ENCODE measurements around the gene MMADHC. TPM values are rescaled to one million over a fixed set of nuclear protein-coding genes. Genes with fewer than 3 reads are reported as not detected.

MMADHC gene
- total RNA-seq, 1 experiment from 2014 or later, result 126 TPM

DNA sequence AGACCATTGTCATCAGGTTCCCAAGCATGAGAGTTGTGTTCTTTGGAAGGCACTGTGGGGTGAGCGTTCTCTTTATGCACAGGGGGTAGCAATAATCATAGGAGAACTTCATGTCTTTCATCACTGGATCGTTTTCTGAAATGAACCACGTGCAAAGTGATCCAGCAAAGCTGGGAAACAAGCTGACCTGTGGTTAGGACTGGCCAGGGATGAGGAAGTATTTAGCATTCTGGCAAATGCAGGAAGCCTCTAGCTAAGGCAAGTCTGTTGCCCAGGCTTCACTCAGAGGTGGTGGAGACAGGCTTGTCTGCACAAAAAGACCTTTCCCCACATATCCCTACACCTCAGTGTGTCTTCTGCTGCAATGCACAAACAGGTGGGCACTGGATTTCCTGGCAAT, 58.6 kb downstream of the MMADHC start (continued):
- TF ChIP-seq, protein P1, sequence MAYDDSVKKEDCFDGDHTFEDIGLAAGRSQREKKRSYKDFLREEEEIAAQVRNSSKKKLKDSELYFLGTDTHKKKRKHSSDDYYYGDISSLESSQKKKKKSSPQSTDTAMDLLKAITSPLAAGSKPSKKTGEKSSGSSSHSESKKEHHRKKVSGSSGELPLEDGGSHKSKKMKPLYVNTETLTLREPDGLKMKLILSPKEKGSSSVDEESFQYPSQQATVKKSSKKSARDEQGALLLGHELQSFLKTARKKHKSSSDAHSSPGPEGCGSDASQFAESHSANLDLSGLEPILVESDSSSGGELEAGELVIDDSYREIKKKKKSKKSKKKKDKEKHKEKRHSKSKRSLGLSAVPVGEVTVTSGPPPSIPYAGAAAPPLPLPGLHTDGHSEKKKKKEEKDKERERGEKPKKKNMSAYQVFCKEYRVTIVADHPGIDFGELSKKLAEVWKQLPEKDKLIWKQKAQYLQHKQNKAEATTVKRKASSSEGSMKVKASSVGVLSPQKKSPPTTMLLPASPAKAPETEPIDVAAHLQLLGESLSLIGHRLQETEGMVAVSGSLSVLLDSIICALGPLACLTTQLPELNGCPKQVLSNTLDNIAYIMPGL (CRISPR knock-in tag; IDR thresholded peaks at IDR 0.05), result no peak
- no peak for TF ChIP-seq ATF1 (CRISPR knock-in tag; IDR thresholded peaks at IDR 0.05)
- no peak for TF ChIP-seq NR1H2 (CRISPR knock-in tag; IDR thresholded peaks at IDR 0.05)

DNA sequence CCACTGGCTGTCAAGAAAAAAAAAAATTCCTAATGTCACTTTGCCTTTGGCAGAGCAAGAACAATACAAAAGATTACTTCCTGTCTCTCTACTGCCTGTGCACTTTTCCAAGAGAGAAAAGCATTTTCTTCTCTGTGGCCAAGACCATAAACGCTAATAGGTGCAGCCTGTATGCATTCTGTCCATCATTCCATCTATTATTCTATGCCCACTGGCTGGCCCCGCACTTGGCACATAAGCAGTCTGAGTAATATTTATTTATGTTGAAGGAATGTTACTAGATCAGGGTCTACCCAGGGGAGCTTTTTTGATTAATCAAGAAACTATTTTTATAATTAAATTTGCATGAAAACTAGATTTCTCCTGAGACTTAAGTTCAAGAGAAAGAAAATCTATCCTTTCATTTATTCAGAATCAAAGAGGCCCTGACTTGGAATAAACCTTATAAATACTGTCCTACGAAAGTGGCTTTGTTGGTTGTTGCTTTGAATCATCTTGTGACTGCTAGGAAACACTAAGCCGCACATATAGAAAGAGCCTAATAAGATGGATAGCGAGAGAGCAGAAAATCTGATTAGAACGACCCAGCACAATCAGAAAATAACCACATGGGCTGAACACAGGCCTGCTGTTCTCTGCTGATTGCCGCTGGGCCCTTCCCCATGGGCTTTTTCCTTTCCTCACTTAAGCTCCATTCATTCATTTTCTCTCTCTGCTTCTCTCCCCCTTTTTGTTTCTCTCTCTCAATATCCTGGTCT, 59.4 kb downstream of the MMADHC start:
- H3K9me3 Mint-ChIP-seq, result peaks cover 12% of the 10 kb centered on the region
- CTCF ChIA-PET, result interaction anchor here (1.0 kb wide), 1 partner anchor 490 kb away, joined by 3 read pairs; the partner anchor contains the start of gene LYPD6B

More for the DNA sequence above, 59.4 kb downstream of the MMADHC start:
- Mint-ChIP-seq H3K27me3 (ENCODE audit: low read depth) (no peaks in the 10 kb centered on the region), H3K4me1 (0 out of 2 replicates have a peak, but pooled peaks cover 3% of the 10 kb centered on the region), H3K27ac (no peak overlapping the region), H3K4me3 (no peak overlapping the region), H3K36me3 (no peaks in the 10 kb centered on the region)
- TF ChIP-seq CBFB (CRISPR knock-in tag; IDR thresholded peaks at IDR 0.05; ENCODE audit: low read depth) (no peak), MXD4 (CRISPR knock-in tag; IDR thresholded peaks at IDR 0.05; ENCODE audit: borderline replicate concordance) (no peak)
- TF ChIP-seq, protein P2, sequence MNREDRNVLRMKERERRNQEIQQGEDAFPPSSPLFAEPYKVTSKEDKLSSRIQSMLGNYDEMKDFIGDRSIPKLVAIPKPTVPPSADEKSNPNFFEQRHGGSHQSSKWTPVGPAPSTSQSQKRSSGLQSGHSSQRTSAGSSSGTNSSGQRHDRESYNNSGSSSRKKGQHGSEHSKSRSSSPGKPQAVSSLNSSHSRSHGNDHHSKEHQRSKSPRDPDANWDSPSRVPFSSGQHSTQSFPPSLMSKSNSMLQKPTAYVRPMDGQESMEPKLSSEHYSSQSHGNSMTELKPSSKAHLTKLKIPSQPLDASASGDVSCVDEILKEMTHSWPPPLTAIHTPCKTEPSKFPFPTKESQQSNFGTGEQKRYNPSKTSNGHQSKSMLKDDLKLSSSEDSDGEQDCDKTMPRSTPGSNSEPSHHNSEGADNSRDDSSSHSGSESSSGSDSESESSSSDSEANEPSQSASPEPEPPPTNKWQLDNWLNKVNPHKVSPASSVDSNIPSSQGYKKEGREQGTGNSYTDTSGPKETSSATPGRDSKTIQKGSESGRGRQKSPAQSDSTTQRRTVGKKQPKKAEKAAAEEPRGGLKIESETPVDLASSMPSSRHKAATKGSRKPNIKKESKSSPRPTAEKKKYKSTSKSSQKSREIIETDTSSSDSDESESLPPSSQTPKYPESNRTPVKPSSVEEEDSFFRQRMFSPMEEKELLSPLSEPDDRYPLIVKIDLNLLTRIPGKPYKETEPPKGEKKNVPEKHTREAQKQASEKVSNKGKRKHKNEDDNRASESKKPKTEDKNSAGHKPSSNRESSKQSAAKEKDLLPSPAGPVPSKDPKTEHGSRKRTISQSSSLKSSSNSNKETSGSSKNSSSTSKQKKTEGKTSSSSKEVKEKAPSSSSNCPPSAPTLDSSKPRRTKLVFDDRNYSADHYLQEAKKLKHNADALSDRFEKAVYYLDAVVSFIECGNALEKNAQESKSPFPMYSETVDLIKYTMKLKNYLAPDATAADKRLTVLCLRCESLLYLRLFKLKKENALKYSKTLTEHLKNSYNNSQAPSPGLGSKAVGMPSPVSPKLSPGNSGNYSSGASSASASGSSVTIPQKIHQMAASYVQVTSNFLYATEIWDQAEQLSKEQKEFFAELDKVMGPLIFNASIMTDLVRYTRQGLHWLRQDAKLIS (CRISPR knock-in tag; IDR thresholded peaks at IDR 0.05; ENCODE audit: borderline replicate concordance), result no peak
- TF ChIP-seq, protein P3, sequence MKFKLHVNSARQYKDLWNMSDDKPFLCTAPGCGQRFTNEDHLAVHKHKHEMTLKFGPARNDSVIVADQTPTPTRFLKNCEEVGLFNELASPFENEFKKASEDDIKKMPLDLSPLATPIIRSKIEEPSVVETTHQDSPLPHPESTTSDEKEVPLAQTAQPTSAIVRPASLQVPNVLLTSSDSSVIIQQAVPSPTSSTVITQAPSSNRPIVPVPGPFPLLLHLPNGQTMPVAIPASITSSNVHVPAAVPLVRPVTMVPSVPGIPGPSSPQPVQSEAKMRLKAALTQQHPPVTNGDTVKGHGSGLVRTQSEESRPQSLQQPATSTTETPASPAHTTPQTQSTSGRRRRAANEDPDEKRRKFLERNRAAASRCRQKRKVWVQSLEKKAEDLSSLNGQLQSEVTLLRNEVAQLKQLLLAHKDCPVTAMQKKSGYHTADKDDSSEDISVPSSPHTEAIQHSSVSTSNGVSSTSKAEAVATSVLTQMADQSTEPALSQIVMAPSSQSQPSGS (CRISPR knock-in tag; IDR thresholded peaks at IDR 0.05; ENCODE audit: borderline replicate concordance, low read depth), result no peak
- TF ChIP-seq, protein P4, sequence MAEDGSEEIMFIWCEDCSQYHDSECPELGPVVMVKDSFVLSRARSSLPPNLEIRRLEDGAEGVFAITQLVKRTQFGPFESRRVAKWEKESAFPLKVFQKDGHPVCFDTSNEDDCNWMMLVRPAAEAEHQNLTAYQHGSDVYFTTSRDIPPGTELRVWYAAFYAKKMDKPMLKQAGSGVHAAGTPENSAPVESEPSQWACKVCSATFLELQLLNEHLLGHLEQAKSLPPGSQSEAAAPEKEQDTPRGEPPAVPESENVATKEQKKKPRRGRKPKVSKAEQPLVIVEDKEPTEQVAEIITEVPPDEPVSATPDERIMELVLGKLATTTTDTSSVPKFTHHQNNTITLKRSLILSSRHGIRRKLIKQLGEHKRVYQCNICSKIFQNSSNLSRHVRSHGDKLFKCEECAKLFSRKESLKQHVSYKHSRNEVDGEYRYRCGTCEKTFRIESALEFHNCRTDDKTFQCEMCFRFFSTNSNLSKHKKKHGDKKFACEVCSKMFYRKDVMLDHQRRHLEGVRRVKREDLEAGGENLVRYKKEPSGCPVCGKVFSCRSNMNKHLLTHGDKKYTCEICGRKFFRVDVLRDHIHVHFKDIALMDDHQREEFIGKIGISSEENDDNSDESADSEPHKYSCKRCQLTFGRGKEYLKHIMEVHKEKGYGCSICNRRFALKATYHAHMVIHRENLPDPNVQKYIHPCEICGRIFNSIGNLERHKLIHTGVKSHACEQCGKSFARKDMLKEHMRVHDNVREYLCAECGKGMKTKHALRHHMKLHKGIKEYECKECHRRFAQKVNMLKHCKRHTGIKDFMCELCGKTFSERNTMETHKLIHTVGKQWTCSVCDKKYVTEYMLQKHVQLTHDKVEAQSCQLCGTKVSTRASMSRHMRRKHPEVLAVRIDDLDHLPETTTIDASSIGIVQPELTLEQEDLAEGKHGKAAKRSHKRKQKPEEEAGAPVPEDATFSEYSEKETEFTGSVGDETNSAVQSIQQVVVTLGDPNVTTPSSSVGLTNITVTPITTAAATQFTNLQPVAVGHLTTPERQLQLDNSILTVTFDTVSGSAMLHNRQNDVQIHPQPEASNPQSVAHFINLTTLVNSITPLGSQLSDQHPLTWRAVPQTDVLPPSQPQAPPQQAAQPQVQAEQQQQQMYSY (CRISPR knock-in tag; IDR thresholded peaks at IDR 0.05), result no peak
- DNase-seq (ENCODE audit: low spot score), result no peak
- POLR2A ChIA-PET, result no interaction called here
- ATAC-seq, result no peak

Measured in WTC11 (cell line).